ENCODE measurements around the gene SYTL5. TPM values are rescaled to one million over a fixed set of nuclear protein-coding genes. Genes with fewer than 3 reads are reported as not detected.

Gene SYTL5
- total RNA-seq, 4 donors from 2014 or later = not detected

DNA sequence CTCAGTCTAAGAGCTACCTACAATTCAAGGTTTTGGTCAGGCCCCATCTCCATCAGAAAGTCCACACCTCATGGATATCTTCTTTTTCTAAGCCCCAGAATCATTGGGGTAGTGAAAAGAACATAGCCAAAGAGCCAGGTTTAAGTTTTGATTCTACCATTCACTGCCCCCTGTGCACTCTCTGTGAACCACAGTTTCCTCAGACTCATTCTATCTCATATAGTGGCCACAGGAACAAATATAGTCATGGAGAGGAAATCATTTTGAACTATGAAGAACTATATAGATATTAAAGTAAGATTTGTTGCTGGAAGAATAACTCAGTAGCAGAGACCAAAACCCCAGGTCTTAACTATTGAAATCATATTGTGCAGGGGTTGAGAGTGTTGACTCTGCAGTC is 3.3 kb downstream of the SYTL5 start:
- TF ChIP-seq POLR2AphosphoS5 (IDR thresholded peaks at IDR 0.05) (no peak), EP300 (IDR thresholded peaks at IDR 0.05) (no peak), POLR2A (IDR thresholded peaks at IDR 0.05; ENCODE audit: low read depth) (no peak)
- TF ChIP-seq, protein P1, sequence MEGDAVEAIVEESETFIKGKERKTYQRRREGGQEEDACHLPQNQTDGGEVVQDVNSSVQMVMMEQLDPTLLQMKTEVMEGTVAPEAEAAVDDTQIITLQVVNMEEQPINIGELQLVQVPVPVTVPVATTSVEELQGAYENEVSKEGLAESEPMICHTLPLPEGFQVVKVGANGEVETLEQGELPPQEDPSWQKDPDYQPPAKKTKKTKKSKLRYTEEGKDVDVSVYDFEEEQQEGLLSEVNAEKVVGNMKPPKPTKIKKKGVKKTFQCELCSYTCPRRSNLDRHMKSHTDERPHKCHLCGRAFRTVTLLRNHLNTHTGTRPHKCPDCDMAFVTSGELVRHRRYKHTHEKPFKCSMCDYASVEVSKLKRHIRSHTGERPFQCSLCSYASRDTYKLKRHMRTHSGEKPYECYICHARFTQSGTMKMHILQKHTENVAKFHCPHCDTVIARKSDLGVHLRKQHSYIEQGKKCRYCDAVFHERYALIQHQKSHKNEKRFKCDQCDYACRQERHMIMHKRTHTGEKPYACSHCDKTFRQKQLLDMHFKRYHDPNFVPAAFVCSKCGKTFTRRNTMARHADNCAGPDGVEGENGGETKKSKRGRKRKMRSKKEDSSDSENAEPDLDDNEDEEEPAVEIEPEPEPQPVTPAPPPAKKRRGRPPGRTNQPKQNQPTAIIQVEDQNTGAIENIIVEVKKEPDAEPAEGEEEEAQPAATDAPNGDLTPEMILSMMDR (IDR thresholded peaks at IDR 0.05) = no peak

DNA sequence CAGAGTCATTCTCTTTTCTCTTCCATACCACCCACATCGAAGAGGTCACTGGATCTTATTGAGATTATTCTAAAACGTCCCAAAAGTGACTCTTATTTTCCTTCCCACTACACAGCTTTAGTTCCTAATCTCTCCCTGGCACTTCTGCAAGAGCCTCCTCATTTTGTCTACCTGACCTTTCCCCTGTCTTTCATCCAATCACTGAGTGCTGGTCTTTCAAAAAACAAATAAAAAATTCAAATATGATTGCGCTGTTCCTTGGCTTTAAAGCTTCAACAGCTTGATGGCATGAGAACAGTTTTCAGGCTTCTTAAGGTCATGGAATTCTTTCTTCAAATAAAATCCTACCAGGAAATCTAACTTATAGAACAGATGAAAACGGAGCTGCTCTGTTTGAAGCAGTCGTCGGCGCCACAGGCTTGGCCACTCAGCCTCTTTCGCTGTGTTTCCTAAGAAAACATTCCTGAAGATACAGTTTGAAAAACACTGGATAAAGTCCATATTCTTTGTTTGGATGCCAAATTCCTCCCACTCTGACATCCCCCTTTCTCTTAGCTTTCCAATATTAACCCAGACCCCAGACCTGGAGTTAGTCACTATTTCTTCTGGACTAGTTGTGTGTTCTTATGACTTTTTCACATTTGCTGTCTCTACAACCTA is 12.5 kb downstream of the SYTL5 start:
- no peak for DNase-seq (ENCODE audit: extremely low spot score)
- Histone ChIP-seq H3K9me3 (no peaks in the 10 kb centered on the region), H3K27me3 (no peaks in the 10 kb centered on the region), H3K36me3 (no peaks in the 10 kb centered on the region), H3K27ac (replicated peaks in 1 of 4) (no peak overlapping the region), H3K4me1 (no peaks in the 10 kb centered on the region), H3K4me3 (no peak overlapping the region)
- 63% methylated on average over 8 of the region's 8 CpGs for WGBS
- intact Hi-C loops (cut with DNase I) = no loop called here
- TF ChIP-seq POLR2A (IDR thresholded peaks at IDR 0.05; ENCODE audit: low read depth) (no peak), POLR2AphosphoS5 (IDR thresholded peaks at IDR 0.05) (no peak), EP300 (IDR thresholded peaks at IDR 0.05) (no peak)
- TF ChIP-seq, protein P1 (IDR thresholded peaks at IDR 0.05) = no peak

More for the DNA sequence above, 3.3 kb downstream of the SYTL5 start:
- no peaks in the 10 kb centered on the region for H3K9me3 ChIP-seq
- no peak overlapping the region for H3K27ac ChIP-seq (replicated peaks in 1 of 4)
- H3K27me3 ChIP-seq = no peaks in the 10 kb centered on the region
- intact Hi-C loops (cut with DNase I) = no loop called here
- H3K4me1 ChIP-seq = no peaks in the 10 kb centered on the region
- DNase-seq (ENCODE audit: extremely low spot score) = no peak
- H3K36me3 ChIP-seq = no peaks in the 10 kb centered on the region
- H3K4me3 ChIP-seq = no peak overlapping the region

DNA sequence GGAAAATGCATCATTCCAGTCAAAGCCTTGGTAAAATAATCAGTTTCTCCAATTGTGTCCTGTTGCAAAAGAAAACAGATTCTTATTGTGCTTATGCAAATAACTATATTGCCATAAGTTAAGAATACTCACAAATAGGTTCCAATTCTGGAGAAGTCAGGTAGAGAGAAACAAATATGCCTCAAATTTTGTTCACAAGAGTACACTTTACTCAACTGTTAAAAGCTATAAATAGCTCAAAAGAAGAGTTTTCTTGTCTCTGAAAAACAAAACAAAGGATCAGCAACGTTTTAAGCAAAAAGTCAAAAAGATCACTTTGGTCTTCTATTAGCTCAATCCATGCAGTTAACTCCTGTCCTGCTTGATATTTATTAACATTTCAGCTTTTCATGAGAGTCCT is 21.9 kb downstream of the SYTL5 start:
- no peak for DNase-seq (ENCODE audit: extremely low spot score)
- no peak overlapping the region for H3K27ac ChIP-seq (replicated peaks in 1 of 4)
- intact Hi-C loops (cut with DNase I) = no loop called here
- no peaks in the 10 kb centered on the region for H3K36me3 ChIP-seq
- H3K27me3 ChIP-seq = no peaks in the 10 kb centered on the region
- 29% methylated on average over 1 of the region's 1 CpG for WGBS
- no peak overlapping the region for H3K4me3 ChIP-seq
- TF ChIP-seq POLR2AphosphoS5 (IDR thresholded peaks at IDR 0.05) (no peak), EP300 (IDR thresholded peaks at IDR 0.05) (no peak), POLR2A (IDR thresholded peaks at IDR 0.05; ENCODE audit: low read depth) (no peak)
- TF ChIP-seq, protein P1 (IDR thresholded peaks at IDR 0.05) = no peak
- H3K4me1 ChIP-seq = no peaks in the 10 kb centered on the region
- H3K9me3 ChIP-seq = no peaks in the 10 kb centered on the region

DNA sequence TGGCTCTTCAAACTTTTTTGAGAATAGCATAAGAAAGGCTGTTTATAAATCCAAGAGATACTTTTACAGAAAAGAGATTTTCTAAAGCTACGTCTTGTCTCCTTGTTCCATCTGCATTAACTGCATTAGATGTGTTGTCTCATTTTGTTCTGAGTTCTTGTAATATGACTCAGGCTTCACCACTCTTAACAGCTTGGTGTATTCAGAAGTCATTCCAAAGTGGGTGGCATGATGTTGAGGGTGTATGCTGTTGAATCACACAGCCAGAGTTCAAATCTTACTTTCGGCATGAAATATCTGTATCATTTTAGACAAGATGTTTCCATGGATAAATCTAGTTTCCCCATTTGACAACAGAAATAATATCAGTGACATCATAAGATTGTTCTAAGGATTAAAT is 30.1 kb downstream of the SYTL5 start:
- no peak for DNase-seq (ENCODE audit: extremely low spot score)
- no peaks in the 10 kb centered on the region for H3K27me3 ChIP-seq
- no peaks in the 10 kb centered on the region for H3K4me1 ChIP-seq
- H3K27ac ChIP-seq (replicated peaks in 1 of 4) = no peak overlapping the region
- H3K9me3 ChIP-seq = no peaks in the 10 kb centered on the region
- WGBS = 86% methylated on average over 2 of the region's 2 CpGs
- intact Hi-C loops (cut with DNase I) = no loop called here
- H3K36me3 ChIP-seq = no peaks in the 10 kb centered on the region
- H3K4me3 ChIP-seq = no peak overlapping the region
- no peak for TF ChIP-seq POLR2A (IDR thresholded peaks at IDR 0.05; ENCODE audit: low read depth)
- TF ChIP-seq, protein P1 (IDR thresholded peaks at IDR 0.05) = no peak
- TF ChIP-seq EP300 (IDR thresholded peaks at IDR 0.05) = no peak
- TF ChIP-seq POLR2AphosphoS5 (IDR thresholded peaks at IDR 0.05) = no peak

DNA sequence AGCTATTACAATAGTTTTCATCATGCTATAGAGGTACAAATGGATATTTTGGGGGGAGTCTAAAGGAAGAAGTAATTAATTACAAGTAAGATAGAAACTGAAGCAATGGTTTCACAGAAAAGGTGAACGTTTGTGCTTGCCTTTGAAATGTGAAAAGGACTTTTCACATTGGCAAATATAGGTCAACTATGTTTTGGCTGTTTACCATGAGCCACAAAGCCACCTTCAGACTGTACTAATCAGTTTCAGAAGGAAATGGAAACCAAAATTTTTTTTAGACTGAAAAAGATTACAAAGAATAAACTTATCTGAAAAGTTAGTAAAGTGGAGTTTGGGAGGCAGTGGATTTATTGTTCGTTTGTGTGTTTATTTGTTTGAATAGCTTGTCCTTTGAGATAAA is 32.1 kb downstream of the SYTL5 start:
- Histone ChIP-seq H3K27ac (replicated peaks in 1 of 4) (no peak overlapping the region), H3K27me3 (no peaks in the 10 kb centered on the region), H3K4me1 (no peaks in the 10 kb centered on the region), H3K36me3 (no peaks in the 10 kb centered on the region), H3K9me3 (no peaks in the 10 kb centered on the region), H3K4me3 (no peak overlapping the region)
- DNase-seq (ENCODE audit: extremely low spot score) = no peak
- WGBS = 43% methylated on average over 2 of the region's 2 CpGs
- TF ChIP-seq EP300 (IDR thresholded peaks at IDR 0.05) (no peak), POLR2A (IDR thresholded peaks at IDR 0.05; ENCODE audit: low read depth) (no peak), POLR2AphosphoS5 (IDR thresholded peaks at IDR 0.05) (no peak)
- TF ChIP-seq, protein P1 (IDR thresholded peaks at IDR 0.05) = no peak
- intact Hi-C loops (cut with DNase I) = no loop called here

All from esophagus muscularis mucosa (tissue), 4 donors.